K562 (cell line): ENCODE data around the gene VAMP4.

Experiments used
- CCAR2 ChIP-seq: fragments of 200-400 bp; formaldehyde crosslinking; IDR thresholded peaks from 2 replicates; pipeline ENCODE4 v1.6.1; 2017; ENCODE audit warnings: mild to moderate bottlenecking, low read depth, low read length
- JUNB ChIP-seq: fragments of 450-650 bp; formaldehyde crosslinking; conservative IDR thresholded peaks from 2 replicates; pipeline ENCODE4 v1.4.0; 2020; ENCODE audit warnings: mild to moderate bottlenecking
- TF ChIP-seq, protein P1 (sequence below): sonication (generic); formaldehyde crosslinking; IDR thresholded peaks from 2 replicates; pipeline ENCODE4 v1.8.0; 2023; ENCODE audit warnings: mild to moderate bottlenecking, missing genetic modification reagents

DNA sequence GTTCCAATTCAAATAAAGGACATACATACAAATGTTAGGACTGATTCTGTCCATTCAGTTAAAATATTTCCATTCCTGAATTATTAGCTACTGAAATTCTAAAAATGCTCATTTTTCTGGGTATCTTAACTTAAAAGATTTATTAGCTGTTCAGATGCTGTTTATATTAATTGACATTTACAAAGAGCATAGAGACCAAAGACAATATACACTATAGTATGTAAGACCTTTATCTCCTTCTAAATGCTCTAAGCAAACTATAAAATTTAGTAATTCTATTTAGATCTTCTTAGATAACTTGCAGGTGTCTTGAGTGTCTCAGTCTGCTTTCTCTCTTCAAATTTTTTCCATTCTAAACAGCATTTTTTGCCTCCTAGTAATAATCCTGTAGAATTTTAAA is 39.3 kb downstream of the VAMP4 start:
- TF ChIP-seq JUNB (CRISPR knock-in tag), result no peak
- no peak for TF ChIP-seq CCAR2
- TF ChIP-seq, protein P1, sequence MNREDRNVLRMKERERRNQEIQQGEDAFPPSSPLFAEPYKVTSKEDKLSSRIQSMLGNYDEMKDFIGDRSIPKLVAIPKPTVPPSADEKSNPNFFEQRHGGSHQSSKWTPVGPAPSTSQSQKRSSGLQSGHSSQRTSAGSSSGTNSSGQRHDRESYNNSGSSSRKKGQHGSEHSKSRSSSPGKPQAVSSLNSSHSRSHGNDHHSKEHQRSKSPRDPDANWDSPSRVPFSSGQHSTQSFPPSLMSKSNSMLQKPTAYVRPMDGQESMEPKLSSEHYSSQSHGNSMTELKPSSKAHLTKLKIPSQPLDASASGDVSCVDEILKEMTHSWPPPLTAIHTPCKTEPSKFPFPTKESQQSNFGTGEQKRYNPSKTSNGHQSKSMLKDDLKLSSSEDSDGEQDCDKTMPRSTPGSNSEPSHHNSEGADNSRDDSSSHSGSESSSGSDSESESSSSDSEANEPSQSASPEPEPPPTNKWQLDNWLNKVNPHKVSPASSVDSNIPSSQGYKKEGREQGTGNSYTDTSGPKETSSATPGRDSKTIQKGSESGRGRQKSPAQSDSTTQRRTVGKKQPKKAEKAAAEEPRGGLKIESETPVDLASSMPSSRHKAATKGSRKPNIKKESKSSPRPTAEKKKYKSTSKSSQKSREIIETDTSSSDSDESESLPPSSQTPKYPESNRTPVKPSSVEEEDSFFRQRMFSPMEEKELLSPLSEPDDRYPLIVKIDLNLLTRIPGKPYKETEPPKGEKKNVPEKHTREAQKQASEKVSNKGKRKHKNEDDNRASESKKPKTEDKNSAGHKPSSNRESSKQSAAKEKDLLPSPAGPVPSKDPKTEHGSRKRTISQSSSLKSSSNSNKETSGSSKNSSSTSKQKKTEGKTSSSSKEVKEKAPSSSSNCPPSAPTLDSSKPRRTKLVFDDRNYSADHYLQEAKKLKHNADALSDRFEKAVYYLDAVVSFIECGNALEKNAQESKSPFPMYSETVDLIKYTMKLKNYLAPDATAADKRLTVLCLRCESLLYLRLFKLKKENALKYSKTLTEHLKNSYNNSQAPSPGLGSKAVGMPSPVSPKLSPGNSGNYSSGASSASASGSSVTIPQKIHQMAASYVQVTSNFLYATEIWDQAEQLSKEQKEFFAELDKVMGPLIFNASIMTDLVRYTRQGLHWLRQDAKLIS (CRISPR knock-in tag), result no peak
